GM23248 (cell line): ENCODE data around the gene RAB41.

Source experiments
- EZH2 ChIP-seq: fragments of 200-600 bp; sonication (generic); IDR thresholded peaks from 2 replicates; pipeline ENCODE4 v1.6.1; 2018; ENCODE audit warnings: antibody characterized with exemption, mild to moderate bottlenecking; ENCODE audit not compliant: insufficient read depth, poor library complexity, severe bottlenecking
- EZH2phosphoT487 ChIP-seq: fragments of 200-600 bp; sonication (generic); IDR thresholded peaks from 2 replicates; pipeline ENCODE4 v1.6.1; 2018; ENCODE audit warnings: antibody characterized with exemption, moderate library complexity, mild to moderate bottlenecking, low read depth; ENCODE audit not compliant: insufficient read depth

DNA sequence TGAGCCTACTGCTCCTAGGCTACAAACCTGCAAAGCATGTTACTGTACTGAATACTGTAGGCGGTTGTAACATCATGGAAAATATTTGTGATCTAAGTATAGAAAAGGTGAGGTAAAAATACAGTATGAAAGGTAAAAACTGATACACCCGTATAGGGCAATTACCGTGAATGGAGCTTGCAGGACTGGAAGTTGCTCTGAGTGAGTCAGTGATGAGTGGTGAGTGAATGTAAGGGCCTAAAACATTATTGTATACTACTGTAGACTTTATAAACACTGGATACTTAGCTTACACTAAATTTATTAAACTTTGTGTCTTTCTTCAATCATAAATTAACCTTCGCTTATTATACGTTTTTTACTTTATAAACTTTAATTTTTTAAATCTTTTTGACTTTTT, 11.6 kb downstream of the RAB41 start:
- no peak for TF ChIP-seq EZH2phosphoT487
- TF ChIP-seq EZH2 = no peak
